Brain microvascular endothelial cell (primary cell): ENCODE data around the gene GSAP.

Experiments
- DNase-seq: peaks from one replicate; pipeline ENCODE4 v3.0.0-alpha.2; 2020
- H3K27ac ChIP-seq: fragments of 250-450 bp; sonication (Bioruptor Pico); 2 replicates; pipeline ENCODE4 v1.5.1; 2020; ENCODE audit warnings: mild to moderate bottlenecking, moderate library complexity
- H3K27me3 ChIP-seq: fragments of 250-450 bp; sonication (Bioruptor Pico); replicated peaks from 2 replicates; pipeline ENCODE4 v1.5.1; 2020; ENCODE audit warnings: mild to moderate bottlenecking
- H3K36me3 ChIP-seq: fragments of 250-450 bp; sonication (Bioruptor Pico); replicated peaks from 2 replicates; pipeline ENCODE4 v1.5.1; 2020; ENCODE audit warnings: mild to moderate bottlenecking
- H3K4me3 ChIP-seq: 2 replicates; pipeline ENCODE4 v1.5.1; 2011; ENCODE audit warnings: low read depth, mild to moderate bottlenecking, control low read depth, low read length, moderate library complexity
- CTCF ChIP-seq: IDR thresholded peaks from 2 replicates; pipeline ENCODE4 v1.5.1; 2011; ENCODE audit warnings: low read depth, mild to moderate bottlenecking, moderate library complexity, low read length, control low read depth, inconsistent platforms; ENCODE audit errors: missing control alignments
- in situ Hi-C: cut with HindIII; loops from 2 replicates; pipeline ENCODE4 v1.10.0; 2017; ENCODE audit warnings: low sequenced_read_pairs, low pct_ligation_motif_present

The GSAP gene

GRCh38 chr7:77316219-77316978, 99.8 kb downstream of the GSAP start:
- in situ Hi-C loops, result no loop called here
- Histone ChIP-seq H3K27me3 (no peaks in the 10 kb centered on the region), H3K27ac (no peak overlapping the region), H3K4me3 (no peak overlapping the region), H3K36me3 (no peaks in the 10 kb centered on the region)
- no peak for DNase-seq
- no peak for TF ChIP-seq CTCF

DNA sequence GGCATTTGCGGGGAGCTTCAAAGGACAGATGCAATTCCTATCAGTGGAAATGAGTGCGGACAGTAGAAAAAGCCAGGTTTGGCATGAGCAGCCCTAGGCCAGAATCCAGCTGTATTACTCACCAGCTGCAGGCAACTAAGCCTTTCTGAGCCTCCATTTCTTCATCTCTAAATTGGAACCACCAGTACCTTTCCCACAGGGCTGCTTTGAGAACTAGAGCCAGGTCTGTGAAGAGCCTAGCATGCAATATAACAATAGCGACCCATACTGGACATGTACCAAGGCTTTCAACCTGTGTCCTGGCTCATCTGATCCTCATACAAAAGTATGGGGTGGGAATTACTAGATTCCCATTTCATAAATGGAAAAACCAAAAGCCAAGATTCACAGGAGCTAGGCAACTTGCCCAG, 101.0 kb downstream of the GSAP start:
- no peak for TF ChIP-seq CTCF
- H3K27ac ChIP-seq, result no peak overlapping the region
- no peak for DNase-seq
- no peaks in the 10 kb centered on the region for H3K36me3 ChIP-seq
- no peaks in the 10 kb centered on the region for H3K27me3 ChIP-seq
- in situ Hi-C loops, result no loop called here
- H3K4me3 ChIP-seq, result no peak overlapping the region

DNA sequence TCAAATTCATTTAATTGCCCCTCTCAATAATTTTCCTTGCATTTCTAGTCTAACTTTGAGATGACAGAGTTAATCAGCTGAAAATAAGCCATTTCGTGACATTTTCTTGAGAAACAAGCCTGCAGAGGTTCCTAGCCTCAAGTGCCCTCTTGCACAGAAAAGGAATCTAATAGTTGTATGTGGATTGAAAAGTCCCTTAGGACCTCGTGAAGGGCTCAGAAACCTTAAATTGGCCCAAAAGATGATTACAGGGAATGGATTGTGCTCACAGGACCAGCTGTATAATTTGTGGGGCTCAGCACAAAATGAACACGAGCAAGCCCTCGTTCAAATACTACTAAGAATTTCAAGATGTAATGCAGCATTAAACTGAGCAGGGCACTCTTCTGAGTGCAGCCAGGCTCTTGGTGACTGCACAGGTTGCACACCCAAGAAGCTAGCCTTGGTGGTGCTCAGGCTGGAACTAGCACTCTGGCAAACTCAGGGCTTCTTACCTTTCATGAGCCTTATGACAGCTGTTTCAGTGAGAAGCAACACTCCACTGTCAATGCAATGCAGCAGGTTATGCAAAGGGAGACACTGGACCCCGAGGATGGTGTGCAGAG, 102.2 kb downstream of the GSAP start:
- DNase-seq, result no peak
- no peaks in the 10 kb centered on the region for H3K36me3 ChIP-seq
- H3K27me3 ChIP-seq, result no peaks in the 10 kb centered on the region
- H3K4me3 ChIP-seq, result no peak overlapping the region
- no peak for TF ChIP-seq CTCF
- no peak overlapping the region for H3K27ac ChIP-seq
- in situ Hi-C loops, result no loop called here

DNA sequence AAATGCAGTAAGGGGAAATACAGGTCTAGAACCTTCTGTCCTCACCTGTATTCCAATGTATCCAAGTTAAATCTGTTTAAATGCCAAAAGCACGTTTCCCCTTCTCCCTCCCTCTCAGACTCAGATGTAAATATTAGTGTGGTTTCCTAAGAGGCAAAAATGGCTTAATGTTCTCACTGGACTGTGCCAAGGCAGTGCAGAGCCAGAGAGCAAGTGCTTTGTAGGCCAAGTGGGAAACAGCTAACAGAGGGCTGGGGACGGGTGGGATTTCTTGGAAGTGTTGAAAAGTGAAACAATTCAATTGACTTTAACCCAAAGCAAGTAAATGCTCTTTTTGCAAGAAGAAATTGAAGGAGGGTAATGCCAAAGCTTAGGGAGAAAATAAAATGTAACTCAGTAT, 103.1 kb downstream of the GSAP start:
- Histone ChIP-seq H3K27ac (no peak overlapping the region), H3K27me3 (no peaks in the 10 kb centered on the region), H3K4me3 (no peak overlapping the region), H3K36me3 (no peaks in the 10 kb centered on the region)
- in situ Hi-C loops, result no loop called here
- DNase-seq, result no peak
- no peak for TF ChIP-seq CTCF

- DNase-seq, result no peak
- no peaks in the 10 kb centered on the region for H3K36me3 ChIP-seq
- no peak for TF ChIP-seq CTCF
- H3K4me3 ChIP-seq, result no peak overlapping the region
- no peaks in the 10 kb centered on the region for H3K27me3 ChIP-seq
- in situ Hi-C loops, result no loop called here
- H3K27ac ChIP-seq, result no peak overlapping the region
Observed at GRCh38 chr7:77310982-77311381, 105.2 kb downstream of the GSAP start.
